SK-N-SH (cell line): ENCODE measurements around the gene DDIAS.
"Not testable (repeated sequence)": the region's sequence is repeated elsewhere in the genome, so short reads cannot be mapped to it uniquely, and the experiment has no call there.

Source experiments
- CHD2 ChIP-seq: fragments of 150-350 bp; IDR thresholded peaks from 2 replicates; pipeline ENCODE4 v1.6.1; 2018; ENCODE audit warnings: low read length; ENCODE audit not compliant: partially characterized antibody
- CTCF ChIP-seq: fragments of 200-600 bp; sonication (generic); IDR thresholded peaks from 2 replicates; pipeline ENCODE4 v1.6.1; 2017; ENCODE audit warnings: antibody characterized with exemption, mild to moderate bottlenecking, moderate library complexity
- ELF1 ChIP-seq: IDR thresholded peaks from 2 replicates; pipeline ENCODE4 v1.4.0; 2012
- EP300 ChIP-seq, 2 experiments: IDR thresholded peaks; 2 replicates each; pipeline versions ENCODE4 v1.4.0 to v1.6.1; 2012; ENCODE audit warnings: borderline replicate concordance in 1 of 2, low read depth in 1 of 2, low read length in 1 of 2
- JUND ChIP-seq: IDR thresholded peaks from 2 replicates; pipeline ENCODE4 v1.4.0; 2012
- MEF2A ChIP-seq: IDR thresholded peaks from 2 replicates; pipeline ENCODE4 v1.4.0; 2012; ENCODE audit warnings: low read depth, borderline replicate concordance
- NRF1 ChIP-seq: IDR thresholded peaks from 2 replicates; pipeline ENCODE4 v1.6.1; 2012; ENCODE audit warnings: low read depth, mild to moderate bottlenecking, low read length
- PBX3 ChIP-seq: IDR thresholded peaks from 2 replicates; pipeline ENCODE4; 2012
- RAD21 ChIP-seq: IDR thresholded peaks from 2 replicates; pipeline ENCODE4 v1.6.1; 2012; ENCODE audit warnings: mild to moderate bottlenecking, low read length
- RFX5 ChIP-seq: IDR thresholded peaks from 2 replicates; pipeline ENCODE4 v1.6.1; 2012; ENCODE audit warnings: mild to moderate bottlenecking, improper control_type of control experiment, low read length
- SMC3 ChIP-seq: IDR thresholded peaks from 2 replicates; pipeline ENCODE4 v1.6.1; 2012; ENCODE audit warnings: low read depth, low read length, improper control_type of control experiment
- TEAD4 ChIP-seq: IDR thresholded peaks from 2 replicates; pipeline ENCODE4 v1.4.0; 2012; ENCODE audit warnings: mild to moderate bottlenecking, borderline replicate concordance; ENCODE audit not compliant: insufficient read depth
- YY1 ChIP-seq: IDR thresholded peaks from 2 replicates; pipeline ENCODE4 v1.4.0; 2012; ENCODE audit warnings: low read depth, mild to moderate bottlenecking

GRCh38 chr11:82962021-82962420, 60.5 kb downstream of the DDIAS start:
- not testable (repeated sequence) for TF ChIP-seq CTCF; PBX3; EP300 (IDR thresholded peaks at IDR 0.05; ENCODE audit: borderline replicate concordance in 1 of 2, low read depth in 1 of 2, low read length in 1 of 2); SMC3; YY1; NRF1; MEF2A; ELF1; RAD21; RFX5; JUND; TEAD4; CHD2
